IMR-90 (cell line): ENCODE results near the gene ECHS1. TPM values are rescaled to one million over a fixed set of nuclear protein-coding genes. Genes with fewer than 3 reads are reported as not detected.

Experiments used
- ATAC-seq: fragments of 200-7000 bp; cut with Tn5 transposase; 2 replicates; pipeline ENCODE4 v1.9.1; 2020; ENCODE audit warnings: low read depth, mild to moderate bottlenecking, moderate library complexity
- Bru-seq: library from RNA; stranded (reverse); fragments of 400-500 nt; gene quantifications from one replicate; lab custom pipeline; 2021; lab: Mats Ljungman, UMichigan
- BruChase-seq, 2 experiments: library from RNA; stranded (reverse); fragments of 400-500 nt; gene quantifications; one replicate each; lab custom pipeline; 2021; lab: Mats Ljungman, UMichigan
- BruUV-seq: library from RNA; stranded (reverse); fragments of 400-500 nt; replicated peaks from 2 replicates; lab custom pipeline; 2021; lab: Mats Ljungman, UMichigan
- CTCF ChIA-PET: fragments of 300-600 bp; formaldehyde crosslinking; extraction: SDS; loops from one replicate; lab custom pipeline; 2021; ENCODE audit warnings: antibody characterized with exemption; lab: Yijun Ruan, JAX
- POLR2A ChIA-PET: fragments of 300-600 bp; sonication (Branson Sonifier 250); formaldehyde crosslinking; loops from one replicate; lab custom pipeline; 2022; ENCODE audit warnings: antibody characterized with exemption; ENCODE audit not compliant: unreplicated experiment; lab: Charles Lee
- DNase-seq: peaks from one replicate; pipeline ENCODE4 v3.0.0; 2013
- H2AFZ ChIP-seq: replicated peaks from 2 replicates; pipeline ENCODE3; 2013; ENCODE audit warnings: low read length, mild to moderate bottlenecking; ENCODE audit not compliant: poor library complexity
- H2AK5ac ChIP-seq: 2 replicates; pipeline ENCODE4 v1.6.1; 2013; ENCODE audit warnings: low read depth, low read length, inconsistent platforms
- H2AK9ac ChIP-seq: replicated peaks from 2 replicates; pipeline ENCODE3; 2013; ENCODE audit warnings: mild to moderate bottlenecking, low read depth, low read length, moderate library complexity; ENCODE audit not compliant: poor library complexity
- H2BK120ac ChIP-seq: 2 replicates; pipeline ENCODE4 v1.6.1; 2013; ENCODE audit warnings: low read depth, low read length, inconsistent platforms
- H2BK15ac ChIP-seq: 3 replicates; pipeline ENCODE4 v1.6.1; 2013; ENCODE audit warnings: low read depth, low read length, inconsistent platforms
- H2BK20ac ChIP-seq: 2 replicates; pipeline ENCODE4 v1.6.1; 2013; ENCODE audit warnings: low read depth, mild to moderate bottlenecking, inconsistent platforms, low read length, moderate library complexity
- H2BK5ac ChIP-seq: 2 replicates; pipeline ENCODE4 v1.6.1; 2013; ENCODE audit warnings: mild to moderate bottlenecking, low read depth, low read length, inconsistent platforms; ENCODE audit not compliant: poor library complexity, severe bottlenecking
- H3K14ac ChIP-seq: replicated peaks from 2 replicates; pipeline ENCODE4 v1.6.1; 2013; ENCODE audit warnings: low read depth, low read length, inconsistent platforms
- H3K18ac ChIP-seq: 2 replicates; pipeline ENCODE4 v1.6.1; 2013; ENCODE audit warnings: low read depth, low read length, control low read depth
- H3K23ac ChIP-seq: 2 replicates; pipeline ENCODE4 v1.6.1; 2013; ENCODE audit warnings: low read depth, low read length, inconsistent platforms
- H3K27ac ChIP-seq: 2 replicates; pipeline ENCODE4 v1.5.1; 2013; ENCODE audit warnings: mild to moderate bottlenecking, control low read depth, low read length; ENCODE audit not compliant: insufficient read depth
- H3K27me3 ChIP-seq: 2 replicates; pipeline ENCODE4 v1.6.1; 2013; ENCODE audit warnings: low read length; ENCODE audit not compliant: control insufficient read depth, insufficient read depth
- H3K36me3 ChIP-seq: 2 replicates; pipeline ENCODE4 v1.6.1; 2013; ENCODE audit warnings: low read length, mixed read lengths; ENCODE audit not compliant: control insufficient read depth, insufficient read depth
- H3K4ac ChIP-seq: 2 replicates; pipeline ENCODE4 v1.6.1; 2013; ENCODE audit warnings: low read depth, low read length, inconsistent platforms
- H3K4me1 ChIP-seq: 2 replicates; pipeline ENCODE4 v1.6.1; 2013; ENCODE audit warnings: low read length, mixed read lengths; ENCODE audit not compliant: control insufficient read depth, insufficient read depth
- H3K4me2 ChIP-seq: 2 replicates; pipeline ENCODE4 v1.6.1; 2013; ENCODE audit warnings: low read depth, mild to moderate bottlenecking, control low read depth, low read length, moderate library complexity
- H3K4me3 ChIP-seq: 2 replicates; pipeline ENCODE4 v1.5.1; 2013; ENCODE audit warnings: low read depth, mild to moderate bottlenecking, control low read depth, low read length, moderate library complexity; ENCODE audit not compliant: insufficient read depth
- H3K56ac ChIP-seq: 2 replicates; pipeline ENCODE4 v1.6.1; 2013; ENCODE audit warnings: low read length, inconsistent platforms; ENCODE audit not compliant: insufficient read depth; ENCODE audit errors: extremely low read depth
- H3K79me1 ChIP-seq, 2 experiments: 2 replicates each; pipeline ENCODE4 v1.6.1; 2013; ENCODE audit warnings: low read length in 2 of 2, inconsistent platforms in 1 of 2, low read depth in 1 of 2
- H3K9ac ChIP-seq: 2 replicates; pipeline ENCODE4 v1.6.1; 2013; ENCODE audit warnings: low read depth, low read length, control low read depth
- H3K9me1 ChIP-seq: 2 replicates; pipeline ENCODE4 v1.6.1; 2013; ENCODE audit warnings: low read length, inconsistent platforms; ENCODE audit not compliant: insufficient read depth
- H3K9me3 ChIP-seq: 2 replicates; pipeline ENCODE4 v1.6.1; 2013; ENCODE audit warnings: low read length; ENCODE audit not compliant: control insufficient read depth, insufficient read depth
- H4K20me1 ChIP-seq: 2 replicates; pipeline ENCODE4 v1.6.1; 2013; ENCODE audit warnings: low read length, inconsistent platforms; ENCODE audit not compliant: insufficient read depth
- H4K5ac ChIP-seq: 2 replicates; pipeline ENCODE4 v1.6.1; 2013; ENCODE audit warnings: mild to moderate bottlenecking, low read depth, low read length, control low read depth
- H4K8ac ChIP-seq, 2 experiments: 2 replicates each; pipeline ENCODE4 v1.6.1; 2013; ENCODE audit warnings: low read depth in 2 of 2, low read length in 2 of 2, control low read depth in 1 of 2, inconsistent platforms in 1 of 2
- H4K91ac ChIP-seq: 2 replicates; pipeline ENCODE4 v1.6.1; 2013; ENCODE audit warnings: low read depth, low read length, inconsistent platforms; ENCODE audit not compliant: insufficient read depth
- CEBPB ChIP-seq: IDR thresholded peaks from 2 replicates; pipeline ENCODE4 v1.6.1; 2012; ENCODE audit warnings: low read depth, low read length, improper control_type of control experiment
- MAZ ChIP-seq: IDR thresholded peaks from 2 replicates; pipeline ENCODE4 v1.6.1; 2012; ENCODE audit warnings: low read depth, mild to moderate bottlenecking, low read length, improper control_type of control experiment, moderate library complexity, borderline replicate concordance
- MXI1 ChIP-seq: IDR thresholded peaks from 2 replicates; pipeline ENCODE4 v1.6.1; 2012; ENCODE audit warnings: low read depth, mild to moderate bottlenecking, low read length, moderate library complexity, borderline replicate concordance
- POLR2A ChIP-seq: IDR thresholded peaks from 2 replicates; pipeline ENCODE4 v1.6.1; 2012; ENCODE audit warnings: mild to moderate bottlenecking, low read depth, low read length
- RAD21 ChIP-seq: IDR thresholded peaks from 2 replicates; pipeline ENCODE4 v1.6.1; 2012; ENCODE audit warnings: low read length, improper control_type of control experiment
- RCOR1 ChIP-seq: IDR thresholded peaks from 2 replicates; pipeline ENCODE4 v1.6.1; 2012; ENCODE audit warnings: mild to moderate bottlenecking, low read length, improper control_type of control experiment; ENCODE audit not compliant: insufficient replicate concordance
- WGBS, 2 experiments: methylation state at CpG; one replicate each; pipeline versions ENCODE4 v1.1.5 to v1.1.7; 2013; ENCODE audit warnings: missing lambda C conversion rate in 2 of 2; ENCODE audit not compliant: insufficient read length in 1 of 2; ENCODE audit errors: extremely low coverage in 2 of 2; 5-methylcytosine and 5-hydroxymethylcytosine counted together
- dilution Hi-C: fragments of 300-500 bp; cut with HindIII; formaldehyde crosslinking; loops from one replicate; pipeline ENCODE4 v1.14.3; 2018; ENCODE audit warnings: low sequenced_read_pairs; ENCODE audit not compliant: unreplicated experiment
- in situ Hi-C: fragments of 300-500 bp; cut with MboI; formaldehyde crosslinking; loops from 3 replicates; pipeline ENCODE4 v1.14.3; 2019; ENCODE audit warnings: low sequenced_read_pairs, inconsistent platforms, mixed read lengths
- intact Hi-C: fragments of 100-400 bp; cut with micrococcal nuclease; formaldehyde crosslinking; loops from 2 replicates; pipeline ENCODE4 v1.10.0; 2022
- long read RNA-seq: library from polyadenylated mRNA; unstranded; transcript quantifications from one replicate; pipeline ENCODE4 v2.0.0, GENCODE V29; 2021; ENCODE audit not compliant: unreplicated experiment
- polyA plus RNA-seq, 3 experiments: library from polyadenylated mRNA; depleted of rRNA; stranded (reverse); fragments of >200 nt; gene quantifications; 2 replicates each; pipeline ENCODE4 v1.2.3, GENCODE V29; 2012; ENCODE audit warnings: low replicate concordance in 1 of 3
- total RNA-seq: library from RNA; depleted of rRNA; stranded (reverse); fragments of >200 nt; gene quantifications from 2 replicates; pipeline ENCODE4 v1.2.3, GENCODE V29; 2012; rRNA removed

Gene ECHS1
- total RNA-seq (60.8 and 71.1 TPM in 2 replicates), polyA plus RNA-seq (2012; rRNA removed) (83.3 and 84.2 TPM in 2 replicates), Bru-seq, nascent RNA (percentile 62 among the genes with signal in this experiment), BruChase-seq, experiment 1, labeled RNA remaining after a 6-hour chase (percentile 61 among the genes with signal in this experiment), BruChase-seq, experiment 2, labeled RNA remaining after a 2-hour chase (percentile 54 among the genes with signal in this experiment)
- polyA plus RNA-seq (2012; cell fraction: cytosol; rRNA removed) = 93.0 and 94.1 TPM in 2 replicates
- 41.5 and 43.2 TPM in 2 replicates for polyA plus RNA-seq (2012; cell fraction: nucleus; rRNA removed; ENCODE audit: low replicate concordance)
- long read RNA-seq, transcript ECHS1-201 (8 exons, 1,617 nt) = major isoform, 213 of 240 reads
- long read RNA-seq, partial matches to known transcripts = 11 of 240 reads
- long read RNA-seq, other reads (novel, unspliced or antisense) = 16 of 240 reads

GRCh38 chr10:133373174-133374090 is at the start of gene ECHS1:
TSS of gene ECHS1 (minus strand) at chr10:133373354. CDS start at chr10:133373333, 21 bp downstream.
- no peak within 1 kb of the TSS for H2BK15ac ChIP-seq
- no peaks in the 10 kb centered on the region for H3K9me3 ChIP-seq
- peak within 1 kb of the TSS; percentile 91 for H3K9ac ChIP-seq
- intact Hi-C loops (loop anchor here (10.0 kb wide), 1 partner anchor 49 kb away; no protein-coding TSS in a partner anchor), dilution Hi-C loops (no loop called here), in situ Hi-C loops (no loop called here)
- peak within 1 kb of the TSS; percentile 93 for H2AK5ac ChIP-seq
- H2AK9ac ChIP-seq = peak within 1 kb of the TSS; percentile 95
- TF ChIP-seq RCOR1 = no peak
- peak; percentile 80; the same call in 1 of the 2 replicates for TF ChIP-seq MAZ
- no peak for TF ChIP-seq CEBPB
- peak; percentile 60; the same call in 1 of the 2 replicates for TF ChIP-seq POLR2A
- TF ChIP-seq MXI1 = peak; percentile 85
- no peak for TF ChIP-seq RAD21
- H3K27me3 ChIP-seq = no peaks in the 10 kb centered on the region
- H3K9me1 ChIP-seq = no peaks in the 10 kb centered on the region
- 0% methylated on average over 34 of the region's 89 CpGs; no CpG with 5 or more reads in 1 of the 2 experiments for WGBS, 2 experiments
- H2AFZ ChIP-seq = peak within 1 kb of the TSS; percentile 100
- POLR2A ChIA-PET = no interaction called here
- H3K23ac ChIP-seq = peak within 1 kb of the TSS; percentile 85
- no peaks in the 10 kb centered on the region for H4K20me1 ChIP-seq
- no peak within 1 kb of the TSS for H2BK20ac ChIP-seq
- H2BK120ac ChIP-seq = no peak within 1 kb of the TSS
- peaks cover 6 to 12% of the 10 kb centered on the region in 2 experiments; a peak in 3 of 4 replicates for H3K79me1 ChIP-seq
- H4K5ac ChIP-seq = peak within 1 kb of the TSS; percentile 97; the same call in 1 of the 2 replicates
- H3K14ac ChIP-seq = peak within 1 kb of the TSS; percentile 96
- peak; percentile 81 for DNase-seq
- H3K36me3 ChIP-seq = peaks cover 19% of the 10 kb centered on the region
- H4K91ac ChIP-seq = peak within 1 kb of the TSS; percentile 89
- H3K27ac ChIP-seq = peak within 1 kb of the TSS; percentile 99
- H4K8ac ChIP-seq = peak within 1 kb of the TSS; percentile 32 to 89; a peak in 3 of 4 replicates
- BruUV-seq = no TSS peak
- H3K4me2 ChIP-seq = peak within 1 kb of the TSS; percentile 81
- H3K4me1 ChIP-seq = peaks cover 7% of the 10 kb centered on the region
- H3K56ac ChIP-seq = peak within 1 kb of the TSS; percentile 79
- peak; percentile 99 for ATAC-seq
- peak within 1 kb of the TSS; percentile 95 for H3K4ac ChIP-seq
- peak within 1 kb of the TSS; percentile 97 for H3K4me3 ChIP-seq
- CTCF ChIA-PET = interaction anchor here (0.6 kb wide), 1 partner anchor 1028 kb away, joined by 3 read pairs; no protein-coding TSS in a partner anchor
- no peak within 1 kb of the TSS for H3K18ac ChIP-seq
- H2BK5ac ChIP-seq = peak within 1 kb of the TSS; percentile 86
